SK-N-SH treated with all-trans-retinoic acid at 6 μM for 48 hours (cell line): Measurements from ENCODE around the gene CATSPERZ.

Experiments used
- ATAC-seq: fragments of 200-7000 bp; cut with Tn5 transposase; 3 replicates; pipeline ENCODE4 v1.9.1; 2020; ENCODE audit warnings: mild to moderate bottlenecking, moderate library complexity
- ARNTL ChIP-seq: fragments of 450-650 bp; formaldehyde crosslinking; IDR thresholded peaks from 2 replicates; pipeline ENCODE4 v1.5.0; 2020; ENCODE audit warnings: low read depth, mild to moderate bottlenecking, moderate library complexity, borderline replicate concordance
- BACH2 ChIP-seq: fragments of 250-450 bp; sonication (Bioruptor Pico); IDR thresholded peaks from 2 replicates; pipeline ENCODE4 v1.9.0; 2021; ENCODE audit warnings: mild to moderate bottlenecking, borderline replicate concordance
- CSDC2 ChIP-seq: fragments of 250-450 bp; sonication (Bioruptor Pico); IDR thresholded peaks from 2 replicates; pipeline ENCODE4 v1.5.0; 2020; ENCODE audit warnings: mild to moderate bottlenecking, moderate library complexity
- CSRNP3 ChIP-seq: fragments of 250-450 bp; sonication (Bioruptor Pico); IDR thresholded peaks from 2 replicates; pipeline ENCODE4 v1.5.1; 2021; ENCODE audit warnings: mild to moderate bottlenecking, moderate library complexity
- ESRRG ChIP-seq: fragments of 250-450 bp; sonication (Bioruptor Pico); IDR thresholded peaks from 2 replicates; pipeline ENCODE4 v1.6.1; 2021; ENCODE audit warnings: mild to moderate bottlenecking
- GLIS3 ChIP-seq: fragments of 250-450 bp; sonication (Bioruptor Pico); IDR thresholded peaks from 2 replicates; pipeline ENCODE4 v1.5.0; 2020; ENCODE audit warnings: mild to moderate bottlenecking, moderate library complexity
- ISL1 ChIP-seq: fragments of 250-450 bp; sonication (Bioruptor Pico); IDR thresholded peaks from 2 replicates; pipeline ENCODE4 v2.1.2; 2022; ENCODE audit warnings: mild to moderate bottlenecking, moderate library complexity
- OSR1 ChIP-seq: fragments of 250-450 bp; sonication (Bioruptor Pico); IDR thresholded peaks from 2 replicates; pipeline ENCODE4 v1.8.0; 2022; ENCODE audit warnings: moderate library complexity, mild to moderate bottlenecking, inconsistent platforms
- PATZ1 ChIP-seq: fragments of 250-450 bp; sonication (Bioruptor Pico); IDR thresholded peaks from 2 replicates; pipeline ENCODE4 v1.8.0; 2020; ENCODE audit warnings: mild to moderate bottlenecking, moderate library complexity, borderline replicate concordance
- POU6F1 ChIP-seq: fragments of 250-450 bp; sonication (Bioruptor Pico); IDR thresholded peaks from 2 replicates; pipeline ENCODE4 v1.8.0; 2021; ENCODE audit warnings: low read depth, mild to moderate bottlenecking, moderate library complexity, borderline replicate concordance
- PPARA ChIP-seq: fragments of 250-450 bp; sonication (Bioruptor Pico); IDR thresholded peaks from 2 replicates; pipeline ENCODE4 v1.5.0; 2020; ENCODE audit warnings: mild to moderate bottlenecking, borderline replicate concordance
- SNAI2 ChIP-seq: fragments of 250-450 bp; sonication (Bioruptor Pico); IDR thresholded peaks from 2 replicates; pipeline ENCODE4 v1.5.0; 2020; ENCODE audit warnings: mild to moderate bottlenecking, moderate library complexity
- TCF4 ChIP-seq: fragments of 250-450 bp; sonication (Bioruptor Pico); IDR thresholded peaks from 2 replicates; pipeline ENCODE4 v1.8.0; 2021; ENCODE audit warnings: mild to moderate bottlenecking, moderate library complexity, borderline replicate concordance
- TOX ChIP-seq: fragments of 250-450 bp; sonication (Bioruptor Pico); IDR thresholded peaks from 2 replicates; pipeline ENCODE4 v1.8.0; 2021; ENCODE audit warnings: mild to moderate bottlenecking, moderate library complexity, borderline replicate concordance
- TSHZ2 ChIP-seq: fragments of 250-450 bp; sonication (Bioruptor Pico); IDR thresholded peaks from 2 replicates; pipeline ENCODE4 v1.5.0; 2020; ENCODE audit warnings: mild to moderate bottlenecking, moderate library complexity
- ZC3H10 ChIP-seq: fragments of 250-450 bp; sonication (Bioruptor Pico); IDR thresholded peaks from 2 replicates; pipeline ENCODE4 v1.5.1; 2021; ENCODE audit warnings: mild to moderate bottlenecking, moderate library complexity
- ZFP3 ChIP-seq: fragments of 250-450 bp; sonication (Bioruptor Pico); IDR thresholded peaks from 2 replicates; pipeline ENCODE4 v1.5.0; 2020; ENCODE audit warnings: mild to moderate bottlenecking, moderate library complexity
- ZFP30 ChIP-seq: fragments of 450-650 bp; formaldehyde crosslinking; IDR thresholded peaks from 2 replicates; pipeline ENCODE4 v1.5.0; 2022; ENCODE audit warnings: mild to moderate bottlenecking, moderate library complexity
- ZNF565 ChIP-seq: fragments of 450-650 bp; formaldehyde crosslinking; conservative IDR thresholded peaks from 2 replicates; pipeline ENCODE4 v1.5.0; 2020; ENCODE audit warnings: low read depth, mild to moderate bottlenecking, moderate library complexity
- ZNF70 ChIP-seq: fragments of 450-650 bp; formaldehyde crosslinking; IDR thresholded peaks from 2 replicates; pipeline ENCODE4 v1.5.0; 2020; ENCODE audit warnings: mild to moderate bottlenecking, moderate library complexity
- ZNF8 ChIP-seq: fragments of 450-650 bp; formaldehyde crosslinking; IDR thresholded peaks from 2 replicates; pipeline ENCODE4 v1.5.0; 2020; ENCODE audit warnings: mild to moderate bottlenecking, moderate library complexity
- TF ChIP-seq, protein P1 (sequence below): fragments of 250-450 bp; sonication (Bioruptor Pico); IDR thresholded peaks from 2 replicates; pipeline ENCODE4 v1.5.1; 2020; ENCODE audit warnings: low read depth, mild to moderate bottlenecking, moderate library complexity

The CATSPERZ gene

DNA sequence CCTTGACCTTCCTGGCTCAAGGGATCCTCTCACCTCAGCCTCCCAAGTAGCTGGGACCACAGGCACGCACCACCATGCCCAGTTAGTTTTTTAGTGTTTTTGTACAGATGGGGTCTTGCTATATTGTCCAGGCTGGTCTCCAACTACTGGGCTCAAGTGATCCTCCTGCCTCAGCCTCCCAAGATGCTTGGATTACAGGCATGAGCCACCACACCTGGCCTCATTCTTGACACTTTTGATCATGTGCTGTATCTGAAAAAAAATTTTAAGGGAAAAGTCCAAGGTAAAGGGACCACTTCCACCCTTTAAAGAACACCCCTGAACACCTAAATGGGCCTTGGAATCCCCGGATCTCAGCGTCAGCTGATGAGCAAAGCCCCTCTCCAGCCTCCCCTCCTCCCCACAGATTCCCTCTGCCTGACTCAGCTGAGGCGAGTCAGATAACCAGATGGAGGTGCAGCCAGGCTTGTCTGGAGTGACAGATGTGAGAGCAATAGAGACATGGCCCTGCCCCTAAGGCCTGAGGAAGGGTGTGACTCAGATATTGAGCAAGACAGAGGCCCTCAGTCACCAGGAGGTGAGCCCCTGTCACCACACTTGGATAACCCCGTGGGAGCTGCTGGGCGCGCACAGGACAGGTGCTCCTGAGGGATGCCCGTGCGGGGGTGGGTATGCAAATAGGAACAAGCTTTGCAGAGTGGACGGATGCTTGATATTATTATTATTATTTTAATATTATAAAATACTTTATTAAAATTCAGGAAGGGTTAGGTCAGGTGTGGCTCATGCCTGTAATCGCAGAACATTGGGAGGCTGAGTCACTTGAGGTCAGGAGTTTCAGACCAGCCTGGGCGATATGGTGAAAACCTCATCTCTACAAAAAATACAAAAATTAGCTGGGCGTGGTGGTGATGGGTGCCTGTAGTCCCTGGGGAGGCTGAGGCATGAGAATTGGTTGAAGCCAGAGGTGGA lies 34.9 kb downstream of the CATSPERZ start:
- TF ChIP-seq ISL1 (CRISPR knock-in tag) = 0 out of 2 replicates have a peak, but pooled peaks have one; percentile 33
- no peak for TF ChIP-seq OSR1 (CRISPR knock-in tag)
- peak; percentile 86 for ATAC-seq

- TF ChIP-seq CSDC2 (CRISPR knock-in tag) = no peak
- TF ChIP-seq ZNF8 = no peak
- no peak for TF ChIP-seq BACH2 (CRISPR knock-in tag)
- TF ChIP-seq SNAI2 (CRISPR knock-in tag) = no peak
- no peak for TF ChIP-seq ZFP3 (CRISPR knock-in tag)
- no peak for TF ChIP-seq PATZ1 (CRISPR knock-in tag)
- TF ChIP-seq ISL1 (CRISPR knock-in tag) = no peak
- no peak for TF ChIP-seq ZFP30 (CRISPR knock-in tag)
- TF ChIP-seq ESRRG (CRISPR knock-in tag) = no peak
- TF ChIP-seq ARNTL (CRISPR knock-in tag) = no peak
- no peak for TF ChIP-seq OSR1 (CRISPR knock-in tag)
- no peak for TF ChIP-seq ZNF70 (CRISPR knock-in tag)
- no peak for TF ChIP-seq ZNF565 (CRISPR knock-in tag)
- no peak for TF ChIP-seq PPARA
- TF ChIP-seq ZC3H10 (CRISPR knock-in tag) = no peak
- TF ChIP-seq, all 23 proteins: peak for 0
- ATAC-seq = no peak
Observed at GRCh38 chr11:64337538-64338249, 37.5 kb downstream of the CATSPERZ start.

DNA sequence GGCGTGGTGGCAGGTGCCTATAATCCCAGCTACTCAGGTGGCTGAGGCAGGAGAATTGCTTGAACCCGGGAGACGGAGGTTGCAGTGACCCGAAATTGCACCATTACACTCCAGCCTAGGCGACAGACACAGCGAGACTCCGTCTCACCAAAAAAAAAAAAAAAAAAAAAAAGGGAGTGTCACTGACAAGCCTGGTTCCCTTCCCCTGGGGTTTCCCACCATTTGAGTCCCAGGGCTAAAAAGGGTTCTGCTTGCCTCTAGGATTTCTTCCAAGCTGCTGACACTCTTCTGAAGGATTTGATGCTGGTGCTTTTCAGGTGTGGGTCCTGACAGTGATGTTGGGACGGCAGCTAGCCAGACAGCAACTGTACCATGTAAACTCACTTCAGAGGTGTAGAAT lies 38.6 kb downstream of the CATSPERZ start:
- TF ChIP-seq ZFP3 (CRISPR knock-in tag) = no peak
- TF ChIP-seq TCF4 (CRISPR knock-in tag) = no peak
- TF ChIP-seq TOX = no peak
- no peak for TF ChIP-seq OSR1 (CRISPR knock-in tag)
- no peak for TF ChIP-seq BACH2 (CRISPR knock-in tag)
- no peak for TF ChIP-seq ARNTL (CRISPR knock-in tag)
- no peak for TF ChIP-seq ZNF565 (CRISPR knock-in tag)
- TF ChIP-seq, protein P1, sequence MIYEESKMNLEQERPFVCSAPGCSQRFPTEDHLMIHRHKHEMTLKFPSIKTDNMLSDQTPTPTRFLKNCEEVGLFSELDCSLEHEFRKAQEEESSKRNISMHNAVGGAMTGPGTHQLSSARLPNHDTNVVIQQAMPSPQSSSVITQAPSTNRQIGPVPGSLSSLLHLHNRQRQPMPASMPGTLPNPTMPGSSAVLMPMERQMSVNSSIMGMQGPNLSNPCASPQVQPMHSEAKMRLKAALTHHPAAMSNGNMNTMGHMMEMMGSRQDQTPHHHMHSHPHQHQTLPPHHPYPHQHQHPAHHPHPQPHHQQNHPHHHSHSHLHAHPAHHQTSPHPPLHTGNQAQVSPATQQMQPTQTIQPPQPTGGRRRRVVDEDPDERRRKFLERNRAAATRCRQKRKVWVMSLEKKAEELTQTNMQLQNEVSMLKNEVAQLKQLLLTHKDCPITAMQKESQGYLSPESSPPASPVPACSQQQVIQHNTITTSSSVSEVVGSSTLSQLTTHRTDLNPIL (CRISPR knock-in tag) = no peak
- TF ChIP-seq CSRNP3 (CRISPR knock-in tag) = no peak
- TF ChIP-seq POU6F1 (CRISPR knock-in tag) = no peak
- TF ChIP-seq GLIS3 = no peak
- TF ChIP-seq TSHZ2 = no peak
- TF ChIP-seq CSDC2 (CRISPR knock-in tag) = no peak
- TF ChIP-seq ESRRG (CRISPR knock-in tag) = no peak
- ATAC-seq = no peak
